ENCODE data around the gene MSL1. TPM values are rescaled to one million over a fixed set of nuclear protein-coding genes. Genes with fewer than 3 reads are reported as not detected.
A peak's percentile ranks its signal among the peaks of the same experiment; 100 is the strongest.

Gene MSL1
- total RNA-seq, 1 donor from 2014 or later: 98.5 TPM

DNA sequence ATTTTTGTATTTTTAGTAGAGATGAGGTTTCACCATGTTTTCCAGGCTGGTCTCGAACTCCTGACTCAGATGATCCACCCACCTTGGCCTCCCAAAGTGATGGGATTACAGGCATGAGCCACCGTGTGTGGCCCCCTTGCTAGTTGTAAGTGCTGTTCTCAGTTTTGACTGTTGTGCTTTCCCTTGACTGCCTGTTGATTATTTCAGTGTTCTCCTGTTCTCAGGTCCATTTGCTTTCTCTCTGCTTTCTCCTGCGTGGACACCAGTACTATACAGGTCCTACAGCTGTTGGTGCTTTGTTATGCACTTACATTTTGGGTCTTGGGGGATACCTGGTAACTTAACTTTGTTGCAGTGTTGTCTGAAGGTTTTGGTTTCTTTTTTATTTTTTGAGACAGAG lies 26.8 kb downstream of the MSL1 start:
- no peak overlapping the region for H3K4me3 Mint-ChIP-seq
- peaks cover 29% of the 10 kb centered on the region for H3K4me1 Mint-ChIP-seq
- peak overlapping the region; percentile 16 for H3K27ac Mint-ChIP-seq

DNA sequence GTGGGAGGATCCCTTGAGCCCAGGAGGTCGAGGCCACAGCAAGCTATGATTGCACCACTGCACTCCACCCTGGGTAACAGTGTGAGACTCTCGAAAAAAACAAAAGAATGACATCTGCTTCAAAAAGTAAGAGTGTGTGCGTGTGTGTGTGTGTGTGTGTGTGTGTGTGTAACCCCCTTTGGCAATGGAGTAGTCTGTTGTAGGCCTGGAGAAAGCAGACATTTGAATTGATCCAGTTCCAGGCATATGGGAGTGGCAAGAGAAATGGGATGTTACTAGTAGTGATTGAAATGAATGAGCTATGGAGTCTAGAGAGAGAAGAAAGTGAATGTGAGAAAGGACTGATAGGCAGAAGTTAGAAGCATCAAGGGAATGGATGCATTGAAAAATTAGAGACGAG lies 28.5 kb downstream of the MSL1 start:
- Mint-ChIP-seq H3K36me3 (ENCODE audit: low read depth) (peaks cover 69% of the 10 kb centered on the region), H3K27me3 (no peaks in the 10 kb centered on the region), H3K4me1 (peaks cover 35% of the 10 kb centered on the region), H3K4me3 (no peak overlapping the region), H3K9me3 (peaks cover 5% of the 10 kb centered on the region), H3K27ac (peak overlapping the region; percentile 39)
- intact Hi-C loops (cut with micrococcal nuclease): loop anchor here (5.0 kb wide), 1 partner anchor 38 kb away; no protein-coding TSS in a partner anchor
- DNase-seq: no peak

More for the DNA sequence above, 26.8 kb downstream of the MSL1 start:
- intact Hi-C loops (cut with micrococcal nuclease): no loop called here
- Mint-ChIP-seq H3K36me3 (ENCODE audit: low read depth) (peaks cover 58% of the 10 kb centered on the region), H3K9me3 (peaks cover 5% of the 10 kb centered on the region), H3K27me3 (no peaks in the 10 kb centered on the region)
- DNase-seq: no peak

DNA sequence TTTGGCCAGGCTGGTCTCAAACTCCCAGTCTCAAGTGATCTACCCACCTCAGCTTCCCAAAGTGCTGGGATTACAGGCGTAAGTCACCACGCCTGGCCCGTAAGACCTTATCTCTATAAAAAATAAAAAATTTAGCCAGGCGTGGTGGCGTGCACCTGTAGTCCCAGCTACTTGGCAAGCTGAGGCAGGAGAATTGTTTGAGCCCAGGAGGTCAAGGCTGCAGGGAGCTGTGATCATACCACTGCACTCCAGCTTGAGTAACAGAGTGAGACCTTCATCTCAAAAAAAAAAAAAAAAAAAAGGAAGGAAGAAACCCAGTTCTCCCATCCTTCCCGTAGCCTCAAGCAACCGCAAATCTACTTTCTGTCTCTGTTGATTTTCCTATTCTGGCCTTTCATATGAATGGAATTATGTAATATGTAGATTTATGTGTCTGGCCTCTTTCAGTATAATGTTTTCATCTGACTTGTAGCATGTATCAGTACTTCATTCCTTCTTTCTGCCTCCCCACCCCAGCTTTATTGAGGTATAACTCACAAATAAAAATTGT lies 29.7 kb downstream of the MSL1 start:
- peaks cover 5% of the 10 kb centered on the region for H3K9me3 Mint-ChIP-seq
- H3K27ac Mint-ChIP-seq: peak overlapping the region; percentile 75
- no peaks in the 10 kb centered on the region for H3K27me3 Mint-ChIP-seq
- DNase-seq: no peak
- H3K36me3 Mint-ChIP-seq (ENCODE audit: low read depth): peaks cover 68% of the 10 kb centered on the region
- H3K4me3 Mint-ChIP-seq: no peak overlapping the region
- intact Hi-C loops (cut with micrococcal nuclease): loop anchor here (5.0 kb wide), 1 partner anchor 39 kb away; no protein-coding TSS in a partner anchor
- peaks cover 31% of the 10 kb centered on the region for H3K4me1 Mint-ChIP-seq

DNA sequence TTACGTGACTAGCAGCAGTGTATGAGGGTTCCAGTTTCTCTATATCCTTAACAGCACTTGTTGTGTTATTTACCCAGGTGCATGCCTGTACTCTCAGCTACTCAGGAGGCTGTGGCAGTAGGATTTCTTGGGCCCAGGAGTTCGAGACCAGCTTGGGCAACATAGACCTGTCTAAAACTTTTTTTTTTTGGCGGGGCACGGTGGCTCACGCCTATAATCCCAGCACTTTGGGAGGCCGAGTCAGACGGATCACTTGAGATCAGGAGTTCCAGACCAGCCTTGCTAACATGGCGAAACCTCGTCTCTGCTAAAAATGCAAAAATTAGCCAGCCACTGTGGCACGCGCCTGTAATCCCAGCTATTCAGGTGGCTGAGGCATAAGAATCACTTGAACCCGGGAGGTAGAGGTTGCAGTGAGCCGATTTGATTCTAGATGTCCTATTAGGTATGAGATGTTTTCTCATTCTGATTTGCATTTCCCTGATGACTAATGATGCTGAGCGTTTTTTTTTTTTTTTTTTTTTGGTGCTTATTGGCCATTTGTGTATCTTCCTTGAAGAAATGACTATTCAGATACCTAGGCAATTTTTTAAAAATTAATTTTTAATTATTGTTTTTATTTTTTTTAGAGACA lies 31.9 kb downstream of the MSL1 start:
- H3K9me3 Mint-ChIP-seq: peaks cover 5% of the 10 kb centered on the region
- DNase-seq: no peak
- peaks cover 58% of the 10 kb centered on the region for H3K36me3 Mint-ChIP-seq (ENCODE audit: low read depth)
- H3K27me3 Mint-ChIP-seq: no peaks in the 10 kb centered on the region
- peak overlapping the region; percentile 98 for H3K27ac Mint-ChIP-seq
- H3K4me1 Mint-ChIP-seq: peaks cover 24% of the 10 kb centered on the region
- intact Hi-C loops (cut with micrococcal nuclease): loop anchor here (1.0 to 5.0 kb wide), 3 partner anchors 13 to 57 kb away; partner anchors contain the start of gene CASC3
- H3K4me3 Mint-ChIP-seq: no peak overlapping the region

DNA sequence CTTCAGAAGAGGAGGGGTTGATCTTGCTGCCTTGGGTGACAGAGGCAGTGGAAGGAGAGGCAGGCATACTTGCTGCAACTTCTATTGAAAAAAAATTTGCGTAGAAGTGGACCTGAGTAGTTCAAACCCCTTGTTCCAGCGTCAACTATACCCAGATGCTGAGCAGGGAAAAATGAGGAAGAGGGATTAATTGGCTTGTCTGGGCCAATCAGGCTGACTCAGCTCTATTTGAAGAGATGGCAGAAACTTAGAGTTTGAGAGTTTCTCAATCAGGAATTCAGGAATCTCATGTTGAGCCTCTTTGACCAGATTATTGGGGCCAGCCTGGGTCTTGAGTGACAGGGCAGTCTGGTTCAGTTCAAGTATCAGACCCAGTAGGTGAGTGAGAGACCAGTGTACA lies 36.2 kb downstream of the MSL1 start:
- Mint-ChIP-seq H3K4me3 (no peak overlapping the region), H3K9me3 (peaks cover 4% of the 10 kb centered on the region), H3K36me3 (ENCODE audit: low read depth) (peaks cover 48% of the 10 kb centered on the region), H3K27ac (no peak overlapping the region), H3K4me1 (peaks cover 18% of the 10 kb centered on the region), H3K27me3 (no peaks in the 10 kb centered on the region)
- intact Hi-C loops (cut with micrococcal nuclease): no loop called here
- no peak for DNase-seq

DNA sequence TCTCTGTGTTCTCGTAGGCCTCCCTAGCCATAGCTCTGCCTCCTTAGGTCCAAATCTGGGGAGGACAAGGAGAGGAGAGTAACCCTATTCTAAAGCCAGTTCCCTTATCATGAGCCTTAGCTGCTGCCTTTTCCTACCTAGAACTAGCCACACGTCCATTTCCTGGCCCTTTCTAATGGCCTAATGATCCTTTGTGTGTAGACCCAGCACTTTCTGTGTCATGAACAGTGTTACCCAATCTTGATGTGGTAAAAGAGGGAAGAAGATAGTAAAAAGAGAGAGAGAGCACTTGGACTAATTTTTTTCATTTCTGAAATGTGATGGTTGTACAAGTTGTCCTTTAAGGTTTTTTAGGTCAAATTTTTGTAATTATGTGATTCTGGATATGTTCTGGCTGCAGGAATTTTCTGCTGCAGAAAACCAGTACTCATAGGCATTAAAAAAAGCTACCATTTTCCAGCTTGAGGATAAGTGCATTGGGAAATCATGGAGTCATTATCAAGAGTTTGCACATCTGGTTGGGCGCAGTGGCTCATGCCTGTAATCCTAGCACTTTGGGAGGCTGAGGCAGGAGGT lies 36.8 kb downstream of the MSL1 start:
- no peaks in the 10 kb centered on the region for H3K9me3 Mint-ChIP-seq
- H3K36me3 Mint-ChIP-seq (ENCODE audit: low read depth): peaks cover 46% of the 10 kb centered on the region
- no peaks in the 10 kb centered on the region for H3K27me3 Mint-ChIP-seq
- H3K27ac Mint-ChIP-seq: peak overlapping the region; percentile 18
- intact Hi-C loops (cut with micrococcal nuclease): no loop called here
- DNase-seq: no peak
- peaks cover 13% of the 10 kb centered on the region for H3K4me1 Mint-ChIP-seq
- H3K4me3 Mint-ChIP-seq: no peak overlapping the region

DNA sequence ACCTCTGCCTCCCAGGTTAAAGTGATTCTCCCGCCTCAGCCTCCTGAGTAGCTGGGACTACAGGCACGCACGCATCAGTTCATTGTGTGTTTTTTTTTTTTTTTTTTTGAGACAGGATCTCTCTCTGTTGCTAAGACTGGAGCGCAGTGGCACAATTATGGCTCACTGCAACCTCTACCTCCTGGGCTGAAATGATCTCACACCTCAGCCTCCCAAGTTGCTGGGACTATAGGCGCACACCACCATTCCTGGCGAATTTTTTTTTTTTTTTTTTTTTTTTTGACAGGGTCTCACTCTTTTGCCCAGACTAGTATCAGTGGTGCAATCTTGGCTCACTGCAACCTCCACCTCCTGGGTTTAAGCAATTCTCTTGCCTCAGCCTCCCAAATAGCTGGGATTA lies 37.7 kb downstream of the MSL1 start:
- H3K36me3 Mint-ChIP-seq (ENCODE audit: low read depth): peaks cover 46% of the 10 kb centered on the region
- no peak overlapping the region for H3K4me3 Mint-ChIP-seq
- H3K4me1 Mint-ChIP-seq: peaks cover 7% of the 10 kb centered on the region
- intact Hi-C loops (cut with micrococcal nuclease): no loop called here
- no peaks in the 10 kb centered on the region for H3K27me3 Mint-ChIP-seq
- no peak for DNase-seq
- H3K27ac Mint-ChIP-seq: no peak overlapping the region
- H3K9me3 Mint-ChIP-seq: no peaks in the 10 kb centered on the region

DNA sequence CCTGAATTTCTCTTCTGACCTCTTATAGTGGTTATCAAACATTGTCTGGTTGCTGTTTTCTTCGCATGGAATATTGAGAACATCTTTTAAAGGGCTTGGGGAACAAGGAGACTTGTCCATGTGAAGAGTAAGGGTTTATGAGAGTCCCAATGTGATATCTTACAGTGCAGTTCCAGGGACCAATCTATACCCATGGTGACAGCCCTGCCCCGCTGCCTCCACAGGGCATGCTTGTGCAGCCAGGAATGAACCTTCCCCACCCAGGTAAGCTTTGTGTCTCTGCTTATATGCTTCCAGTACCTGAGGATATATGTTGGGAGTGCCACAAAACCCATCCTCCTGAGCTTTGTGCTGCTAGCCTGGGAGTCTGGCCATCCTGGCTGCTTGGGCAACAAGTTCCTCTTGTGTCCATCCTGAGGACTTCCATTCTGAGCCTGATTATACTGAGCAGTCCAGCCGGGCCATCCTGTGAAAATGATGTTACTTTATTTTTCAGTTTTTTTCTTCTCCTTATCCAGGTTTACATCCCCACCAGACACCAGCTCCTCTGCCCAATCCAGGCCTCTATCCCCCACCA lies 46.0 kb downstream of the MSL1 start:
- H3K4me1 Mint-ChIP-seq: peaks cover 7% of the 10 kb centered on the region
- DNase-seq: no peak
- peaks cover 67% of the 10 kb centered on the region for H3K36me3 Mint-ChIP-seq (ENCODE audit: low read depth)
- H3K4me3 Mint-ChIP-seq: no peak overlapping the region
- no peaks in the 10 kb centered on the region for H3K9me3 Mint-ChIP-seq
- no peaks in the 10 kb centered on the region for H3K27me3 Mint-ChIP-seq
- intact Hi-C loops (cut with micrococcal nuclease): loop anchor here (1.0 to 2.0 kb wide), 2 partner anchors 54 to 155 kb away; no protein-coding TSS in a partner anchor
- H3K27ac Mint-ChIP-seq: peak overlapping the region; percentile 51

DNA sequence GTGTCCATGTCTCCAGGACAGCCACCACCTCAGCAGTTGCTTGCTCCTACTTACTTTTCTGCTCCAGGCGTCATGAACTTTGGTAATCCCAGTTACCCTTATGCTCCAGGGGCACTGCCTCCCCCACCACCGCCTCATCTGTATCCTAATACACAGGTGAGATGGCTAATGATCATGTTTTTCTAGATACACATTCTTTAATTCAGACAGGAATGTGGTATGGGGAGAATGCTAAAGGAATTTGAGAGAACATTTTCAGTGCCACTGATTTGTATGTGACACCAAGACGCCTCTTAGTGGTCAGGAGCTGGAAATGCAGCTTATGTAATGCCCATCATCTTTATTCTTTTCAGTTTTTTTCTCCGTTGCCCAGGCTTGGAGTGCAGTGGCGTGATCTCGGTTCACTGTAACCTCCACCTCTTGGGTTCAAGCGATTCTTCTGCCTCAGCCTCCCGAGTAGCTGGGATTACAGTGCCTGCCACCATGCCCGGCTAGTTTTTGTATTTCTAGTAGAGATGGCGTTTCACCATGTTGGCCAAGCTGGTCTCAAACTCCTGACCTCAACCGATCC lies 46.6 kb downstream of the MSL1 start:
- peak; percentile 79 for DNase-seq

DNA sequence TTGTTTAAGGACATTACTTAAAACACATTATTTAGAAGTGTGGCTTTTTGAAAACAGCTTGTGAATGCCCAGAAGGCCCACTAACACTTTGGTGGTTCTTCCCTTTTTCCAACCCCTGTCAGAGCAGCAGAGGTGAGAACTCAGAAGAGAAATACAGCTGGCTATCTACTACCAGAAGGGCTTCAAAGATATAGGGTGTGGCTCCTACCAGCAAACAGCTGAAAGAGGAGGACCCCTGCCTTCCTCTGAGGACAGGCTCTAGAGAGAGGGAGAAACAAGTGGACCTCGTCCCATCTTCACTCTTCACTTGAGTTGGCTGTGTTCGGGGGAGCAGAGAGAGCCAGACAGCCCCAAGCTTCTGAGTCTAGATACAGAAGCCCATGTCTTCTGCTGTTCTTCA lies 48.6 kb downstream of the MSL1 start:
- Mint-ChIP-seq H3K36me3 (ENCODE audit: low read depth) (peaks cover 61% of the 10 kb centered on the region), H3K27me3 (no peaks in the 10 kb centered on the region), H3K9me3 (no peaks in the 10 kb centered on the region), H3K27ac (no peak overlapping the region), H3K4me1 (peaks cover 7% of the 10 kb centered on the region), H3K4me3 (no peak overlapping the region)
- DNase-seq: no peak
- intact Hi-C loops (cut with micrococcal nuclease): no loop called here

More for the DNA sequence above, 46.6 kb downstream of the MSL1 start:
- Mint-ChIP-seq H3K9me3 (no peaks in the 10 kb centered on the region), H3K4me1 (peaks cover 7% of the 10 kb centered on the region), H3K36me3 (ENCODE audit: low read depth) (peaks cover 66% of the 10 kb centered on the region), H3K4me3 (no peak overlapping the region), H3K27me3 (no peaks in the 10 kb centered on the region), H3K27ac (peak overlapping the region; percentile 51)
- intact Hi-C loops (cut with micrococcal nuclease): loop anchor here (1.0 to 2.0 kb wide), 2 partner anchors 55 to 156 kb away; no protein-coding TSS in a partner anchor

DNA sequence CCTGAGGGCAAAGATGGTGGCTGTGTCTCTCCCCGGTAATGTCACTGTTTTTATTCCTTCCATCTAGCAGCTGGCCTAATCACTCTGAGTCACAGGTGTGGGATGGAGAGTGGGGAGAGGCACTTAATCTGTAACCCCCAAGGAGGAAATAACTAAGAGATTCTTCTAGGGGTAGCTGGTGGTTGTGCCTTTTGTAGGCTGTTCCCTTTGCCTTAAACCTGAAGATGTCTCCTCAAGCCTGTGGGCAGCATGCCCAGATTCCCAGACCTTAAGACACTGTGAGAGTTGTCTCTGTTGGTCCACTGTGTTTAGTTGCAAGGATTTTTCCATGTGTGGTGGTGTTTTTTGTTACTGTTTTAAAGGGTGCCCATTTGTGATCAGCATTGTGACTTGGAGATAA lies 50.0 kb downstream of the MSL1 start:
- no peak overlapping the region for H3K4me3 Mint-ChIP-seq
- peaks cover 7% of the 10 kb centered on the region for H3K4me1 Mint-ChIP-seq
- H3K27me3 Mint-ChIP-seq: no peaks in the 10 kb centered on the region
- peaks cover 57% of the 10 kb centered on the region for H3K36me3 Mint-ChIP-seq (ENCODE audit: low read depth)
- no peaks in the 10 kb centered on the region for H3K9me3 Mint-ChIP-seq
- peak overlapping the region; percentile 20 for H3K27ac Mint-ChIP-seq
- DNase-seq: no peak
- intact Hi-C loops (cut with micrococcal nuclease): no loop called here

DNA sequence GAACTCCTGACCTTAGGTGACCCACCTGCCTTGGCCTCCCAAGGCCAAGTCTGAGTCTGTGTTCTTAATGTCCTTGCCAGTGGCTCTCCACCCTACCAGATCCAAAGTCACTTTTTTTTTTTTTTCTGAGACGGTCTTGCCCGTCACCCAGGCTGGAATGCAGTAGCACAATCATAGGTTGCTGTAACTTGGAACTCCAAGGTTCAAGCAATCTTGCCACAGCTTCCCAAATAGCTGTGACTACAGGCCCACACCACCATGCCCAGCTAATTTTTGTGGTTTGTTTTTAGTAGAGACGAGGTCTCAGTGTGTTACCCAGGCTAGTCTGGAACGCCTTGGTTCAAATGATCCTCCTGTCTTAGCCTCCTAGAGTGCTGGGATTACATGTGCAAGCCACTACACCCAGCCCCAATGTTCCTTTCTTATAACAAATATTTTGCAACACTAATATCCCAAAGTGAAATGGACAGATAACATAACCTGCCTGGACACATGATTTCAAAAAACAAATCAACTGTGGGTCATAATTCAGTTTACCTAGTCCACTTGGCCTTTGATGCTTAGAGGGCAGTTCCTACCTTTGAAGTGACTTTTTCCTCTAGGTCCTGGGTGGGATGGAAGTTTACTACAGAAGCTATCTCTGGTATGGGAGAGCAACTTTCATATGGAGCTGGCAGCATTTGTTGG lies 51.5 kb downstream of the MSL1 start:
- peaks cover 10% of the 10 kb centered on the region for H3K4me1 Mint-ChIP-seq
- intact Hi-C loops (cut with micrococcal nuclease): no loop called here
- no peak for DNase-seq
- no peaks in the 10 kb centered on the region for H3K27me3 Mint-ChIP-seq
- peaks cover 47% of the 10 kb centered on the region for H3K36me3 Mint-ChIP-seq (ENCODE audit: low read depth)
- no peak overlapping the region for H3K27ac Mint-ChIP-seq
- H3K9me3 Mint-ChIP-seq: no peaks in the 10 kb centered on the region
- no peak overlapping the region for H3K4me3 Mint-ChIP-seq

DNA sequence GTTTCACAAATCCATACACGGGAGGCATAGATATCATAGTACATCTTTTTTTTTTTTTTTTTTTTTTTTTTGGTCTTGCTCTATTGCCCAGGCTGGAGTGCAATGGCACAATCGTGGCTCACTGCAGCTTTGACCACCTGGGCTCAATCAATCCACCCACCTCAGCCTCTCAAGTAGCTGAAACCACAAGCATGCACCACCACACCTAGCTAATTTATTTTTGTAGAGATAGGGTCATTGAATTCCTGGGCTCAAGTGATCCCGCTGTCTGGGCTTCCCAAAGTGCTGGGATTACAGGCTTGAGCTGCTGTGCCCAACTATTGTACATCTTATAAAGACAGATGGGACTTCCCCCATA lies 52.0 kb downstream of the MSL1 start:
- no peak for DNase-seq
- Mint-ChIP-seq H3K27me3 (no peaks in the 10 kb centered on the region), H3K27ac (no peak overlapping the region), H3K4me1 (peaks cover 9% of the 10 kb centered on the region), H3K36me3 (ENCODE audit: low read depth) (peaks cover 41% of the 10 kb centered on the region), H3K4me3 (no peak overlapping the region), H3K9me3 (no peaks in the 10 kb centered on the region)
- intact Hi-C loops (cut with micrococcal nuclease): no loop called here
